GM18909 (cell line): ENCODE results near the gene ANXA10.

Experiments
- ATAC-seq: cut with Tn5 transposase; IDR thresholded peaks from one replicate; pipeline ENCODE4 v1.9.1; 2021; ENCODE audit warnings: mild to moderate bottlenecking; ENCODE audit not compliant: unreplicated experiment, poor library complexity

ANXA10 gene

GRCh38 chr4:168218645-168219044, 126.3 kb downstream of the ANXA10 start:
- no peak for ATAC-seq

GRCh38 chr4:168220893-168221292, 128.6 kb downstream of the ANXA10 start:
- no peak for ATAC-seq

- no peak for ATAC-seq
These were observed 129.0 kb downstream of the ANXA10 start for GRCh38 chr4:168221301-168221700.
